GM19397 (cell line): ENCODE results near the gene NAALADL2.
"Not testable (repeated sequence)": the region's sequence is repeated elsewhere in the genome, so short reads cannot be mapped to it uniquely, and the experiment has no call there.

Experiments used
- ATAC-seq: cut with Tn5 transposase; IDR thresholded peaks from one replicate; pipeline ENCODE4 v1.9.1; 2021; ENCODE audit warnings: mild to moderate bottlenecking, moderate library complexity; ENCODE audit not compliant: unreplicated experiment

Gene NAALADL2

GRCh38 chr3:175127075-175127662 lies 268.0 kb downstream of the NAALADL2 start:
- ATAC-seq = no peak

- ATAC-seq = no peak
Observed at GRCh38 chr3:175129126-175129525, 270.0 kb downstream of the NAALADL2 start.

GRCh38 chr3:175129571-175129970 lies 270.4 kb downstream of the NAALADL2 start:
- ATAC-seq = no peak

- ATAC-seq = not testable (repeated sequence)
Observed at GRCh38 chr3:175131866-175132265, 272.7 kb downstream of the NAALADL2 start.

GRCh38 chr3:175132706-175133105 lies 273.6 kb downstream of the NAALADL2 start:
- ATAC-seq = not testable (repeated sequence)

- no peak for ATAC-seq
Observed at GRCh38 chr3:175144368-175144767, 285.2 kb downstream of the NAALADL2 start.

GRCh38 chr3:175146258-175146657 lies 287.1 kb downstream of the NAALADL2 start:
- no peak for ATAC-seq

GRCh38 chr3:175149675-175150074 lies 290.5 kb downstream of the NAALADL2 start:
- ATAC-seq = peak; percentile 90

GRCh38 chr3:175150812-175151401 lies 291.8 kb downstream of the NAALADL2 start:
- no peak for ATAC-seq

- ATAC-seq = no peak
Observed at GRCh38 chr3:175153595-175153994, 294.5 kb downstream of the NAALADL2 start.

GRCh38 chr3:175155172-175155571 lies 296.0 kb downstream of the NAALADL2 start:
- ATAC-seq = no peak

GRCh38 chr3:175159202-175159601 lies 300.1 kb downstream of the NAALADL2 start:
- ATAC-seq = no peak

GRCh38 chr3:175161291-175161690 lies 302.2 kb downstream of the NAALADL2 start:
- ATAC-seq = no peak

GRCh38 chr3:175163686-175164085 lies 304.6 kb downstream of the NAALADL2 start:
- no peak for ATAC-seq

GRCh38 chr3:175173117-175173516 lies 314.0 kb downstream of the NAALADL2 start:
- ATAC-seq = not testable (repeated sequence)

- ATAC-seq = no peak
Observed at GRCh38 chr3:175176556-175176955, 317.4 kb downstream of the NAALADL2 start.

- ATAC-seq = no peak
Observed at GRCh38 chr3:175179055-175179454, 319.9 kb downstream of the NAALADL2 start.

GRCh38 chr3:175184392-175184791 lies 325.3 kb downstream of the NAALADL2 start:
- no peak for ATAC-seq

GRCh38 chr3:175185903-175186302 lies 326.8 kb downstream of the NAALADL2 start:
- ATAC-seq = no peak

GRCh38 chr3:175186511-175186910 lies 327.4 kb downstream of the NAALADL2 start:
- no peak for ATAC-seq

- ATAC-seq = no peak
Observed at GRCh38 chr3:175187586-175187985, 328.5 kb downstream of the NAALADL2 start.

GRCh38 chr3:175192536-175192935 lies 333.4 kb downstream of the NAALADL2 start:
- no peak for ATAC-seq
